GM19328 (cell line): ENCODE measurements around the gene PRORP.
"Not testable (repeated sequence)": the region's sequence is repeated elsewhere in the genome, so short reads cannot be mapped to it uniquely, and the experiment has no call there.

Experiments used
- ATAC-seq: cut with Tn5 transposase; IDR thresholded peaks from one replicate; pipeline ENCODE4 v1.9.1; 2021; ENCODE audit warnings: mild to moderate bottlenecking, moderate library complexity; ENCODE audit not compliant: unreplicated experiment

Gene PRORP

GRCh38 chr14:35121887-35122695 is at the start of gene PRORP, which contains the start of gene PPP2R3C:
PRORP (plus strand) TSS chr14:35122552; CDS start chr14:35123246, 694 bp downstream.
PPP2R3C (minus strand) TSS chr14:35121990; CDS start chr14:35121959, 31 bp downstream.
- ATAC-seq: peak; percentile 79

DNA sequence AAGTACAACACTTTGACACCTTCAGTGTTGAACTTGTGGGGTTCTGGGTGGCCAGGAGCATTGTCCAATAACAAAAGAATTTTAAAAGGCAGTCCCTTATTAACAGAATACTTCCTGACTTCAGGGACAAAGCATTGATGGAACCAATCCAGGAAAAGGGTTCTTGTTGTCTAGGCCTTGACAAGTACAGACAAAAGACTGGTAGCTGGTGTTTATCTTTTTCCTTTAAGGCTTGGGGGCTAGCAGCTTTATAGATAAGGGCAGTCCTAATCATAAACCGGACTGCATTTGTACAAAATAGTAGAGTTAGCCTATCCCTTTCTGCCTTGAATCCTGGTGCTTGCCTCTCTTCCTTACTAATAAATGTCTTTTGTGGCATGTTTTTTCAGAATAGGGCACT is 48.9 kb upstream of the PRORP start:
- no peak for ATAC-seq

- no peak for ATAC-seq
Observed at GRCh38 chr14:35078082-35078481, 44.3 kb upstream of the PRORP start.

DNA sequence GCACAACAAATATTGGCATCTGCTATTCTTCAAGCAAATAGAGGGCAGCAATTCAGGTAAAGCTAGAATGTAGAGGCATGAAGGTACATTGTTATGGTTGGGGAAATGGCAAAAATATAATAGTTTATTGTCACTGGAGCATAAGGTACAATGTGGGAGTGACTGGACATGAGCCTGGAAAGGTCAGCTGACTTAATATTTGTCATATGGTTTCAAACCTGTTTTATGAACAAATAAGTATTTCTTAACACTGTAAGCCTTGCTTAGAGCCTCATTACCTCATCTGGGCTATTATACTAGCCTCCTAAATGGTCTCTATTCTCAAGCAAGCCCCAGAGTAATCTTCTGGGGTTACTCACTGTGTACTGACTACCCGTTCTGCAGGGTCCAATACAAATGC is 42.6 kb upstream of the PRORP start:
- ATAC-seq: no peak

DNA sequence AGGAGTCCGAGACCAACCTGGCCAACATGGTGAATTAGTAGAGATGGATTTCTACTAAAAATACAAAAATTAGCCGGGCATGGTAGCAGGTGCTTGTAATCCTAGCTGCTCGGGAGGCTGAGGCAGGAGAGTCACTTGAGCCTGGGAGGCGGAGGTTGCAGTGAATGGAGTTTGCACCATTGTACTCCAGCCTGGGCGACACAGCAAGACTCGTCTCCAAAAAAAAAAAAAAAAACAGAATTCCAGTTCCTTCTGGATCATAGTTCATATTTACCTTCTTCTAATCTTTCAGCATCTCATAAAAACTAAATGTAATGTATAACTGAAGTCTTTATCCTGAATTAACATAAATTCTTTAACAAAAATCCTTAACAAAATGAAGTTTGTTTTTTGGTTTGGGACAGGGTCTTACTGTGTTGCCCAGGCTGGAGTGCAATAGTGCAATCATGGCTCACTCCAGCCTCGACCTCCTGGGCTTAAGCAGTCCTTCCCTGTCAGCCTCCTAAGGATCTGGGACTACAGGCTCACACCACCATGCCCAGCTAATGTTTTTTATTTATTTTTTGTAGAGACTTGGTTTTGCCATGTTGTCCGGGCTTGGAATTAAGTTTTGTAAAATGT is 38.7 kb upstream of the PRORP start:
- no peak for ATAC-seq

DNA sequence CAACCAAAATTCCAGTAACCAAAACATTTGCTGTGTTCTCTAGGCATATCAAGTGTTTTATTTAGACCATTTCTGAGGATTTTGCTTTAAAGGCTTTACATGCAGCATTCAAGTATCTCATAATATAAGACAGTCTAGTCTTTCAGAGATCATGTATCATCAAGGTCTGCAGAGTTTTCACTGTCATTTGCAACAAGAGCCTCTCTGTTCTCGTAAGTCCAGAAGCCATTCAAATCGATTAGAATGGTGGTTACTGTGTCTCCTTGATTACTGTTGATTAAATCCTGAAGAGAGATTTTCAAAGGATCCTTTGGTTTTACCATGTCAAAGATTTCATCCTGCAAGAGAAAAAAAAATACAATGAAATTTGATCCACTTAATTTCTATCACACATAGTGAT is 36.9 kb upstream of the PRORP start:
- no peak for ATAC-seq

DNA sequence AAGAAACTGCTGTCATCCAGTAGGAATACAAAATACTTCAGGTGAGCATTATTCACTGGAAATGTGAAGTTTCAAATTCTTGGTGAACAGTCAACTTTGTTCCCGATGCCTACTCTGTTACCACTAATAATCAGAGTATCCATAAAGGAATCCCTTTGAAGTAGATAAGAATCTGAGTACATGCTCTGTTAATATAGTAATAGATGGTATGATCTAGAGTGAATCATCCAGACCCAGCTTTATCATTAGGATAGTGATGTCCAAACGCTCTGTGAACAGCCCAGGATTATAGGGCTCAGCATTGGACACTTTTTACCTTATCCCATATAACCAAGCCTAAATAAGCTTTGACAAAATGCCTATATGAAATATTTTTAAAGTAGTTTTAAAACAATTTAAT is 33.8 kb upstream of the PRORP start:
- ATAC-seq: no peak

DNA sequence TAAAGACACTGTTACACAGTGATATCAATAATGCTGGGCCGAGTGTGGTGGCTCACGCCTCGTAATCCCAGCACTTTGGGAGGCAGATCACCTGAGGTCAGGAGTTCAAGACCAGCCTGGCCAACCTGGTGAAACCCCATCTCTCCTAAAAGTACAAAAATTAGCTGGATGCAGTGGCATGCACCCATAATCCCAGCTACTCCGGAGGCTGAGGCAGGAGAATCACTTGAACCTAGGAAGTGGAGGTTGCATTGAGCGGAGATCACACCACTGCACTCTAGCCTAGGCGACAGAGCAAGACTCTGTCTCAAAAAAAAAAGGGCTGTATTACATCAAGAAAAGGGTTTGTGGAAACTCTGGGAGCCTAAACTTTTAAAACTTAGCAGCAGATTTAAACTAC is 27.7 kb upstream of the PRORP start:
- ATAC-seq: not testable (repeated sequence)

DNA sequence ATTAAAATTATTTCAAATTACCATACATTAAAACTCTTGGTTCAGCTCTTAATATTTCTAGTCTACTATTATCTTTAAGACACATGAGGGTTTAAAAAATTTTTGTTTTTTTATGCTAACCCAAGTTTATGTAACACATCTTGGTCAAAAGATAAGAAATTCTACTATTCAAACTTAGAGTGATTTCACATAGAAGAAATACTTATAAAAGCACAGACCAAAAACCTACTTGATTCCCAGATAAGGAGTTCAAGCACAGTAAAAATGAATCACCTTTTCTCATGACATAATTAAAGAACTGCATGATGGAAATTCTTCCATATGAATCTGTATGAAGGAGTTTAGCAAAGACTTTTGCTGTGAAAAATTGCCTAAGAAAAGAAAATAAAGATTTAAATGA is 14.5 kb upstream of the PRORP start:
- ATAC-seq: no peak

DNA sequence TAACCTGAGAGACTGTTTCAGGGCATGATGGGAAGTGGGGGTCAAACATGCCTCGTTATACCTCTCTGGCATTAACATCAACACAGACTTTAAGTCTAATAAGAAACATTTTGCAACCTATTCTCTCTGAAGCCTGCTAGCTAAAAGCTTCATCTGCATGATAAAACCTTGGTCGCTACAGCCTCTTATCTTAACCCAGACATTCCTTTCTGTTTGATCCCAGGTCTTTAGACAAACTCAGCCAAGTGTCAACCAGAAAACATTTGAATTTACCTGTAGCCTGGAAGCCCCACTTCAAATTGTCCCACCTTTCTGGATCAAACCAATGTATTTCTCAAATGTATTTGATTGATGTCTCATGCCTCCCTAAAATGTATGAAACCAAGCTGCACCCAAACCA is 9.7 kb upstream of the PRORP start:
- no peak for ATAC-seq

DNA sequence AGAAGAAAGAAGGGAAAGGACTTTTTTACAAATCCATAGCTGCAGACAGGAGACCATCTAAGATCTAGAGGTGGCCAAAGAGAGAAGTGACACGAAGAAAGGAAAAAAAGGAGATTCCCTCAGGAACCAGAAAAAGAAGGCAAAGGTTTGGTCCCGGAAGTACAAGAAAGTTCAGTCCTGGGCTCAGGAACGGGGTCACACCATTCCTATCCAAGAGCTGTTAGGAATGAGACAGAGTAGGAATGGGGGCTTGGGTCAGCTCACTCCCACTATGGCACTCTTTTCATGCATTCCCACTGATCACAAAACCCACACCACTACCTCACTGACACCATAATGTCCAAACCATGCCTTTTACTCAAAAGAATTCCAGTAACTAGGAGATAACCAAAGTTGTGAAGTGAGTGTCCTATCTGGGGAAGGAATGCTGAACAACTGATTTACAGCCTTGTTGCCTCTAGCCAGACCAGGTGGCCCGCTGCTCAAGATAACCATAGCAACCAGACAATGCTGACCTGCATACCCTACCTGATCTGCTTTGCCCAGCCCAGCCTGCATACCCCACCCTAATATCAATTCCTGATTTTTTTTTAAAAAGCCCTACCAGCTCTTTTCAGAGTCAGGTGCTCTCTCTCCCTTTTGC is 8.9 kb upstream of the PRORP start:
- no peak for ATAC-seq

GRCh38 chr14:35114036-35114435 is 8.3 kb upstream of the PRORP start:
- no peak for ATAC-seq

DNA sequence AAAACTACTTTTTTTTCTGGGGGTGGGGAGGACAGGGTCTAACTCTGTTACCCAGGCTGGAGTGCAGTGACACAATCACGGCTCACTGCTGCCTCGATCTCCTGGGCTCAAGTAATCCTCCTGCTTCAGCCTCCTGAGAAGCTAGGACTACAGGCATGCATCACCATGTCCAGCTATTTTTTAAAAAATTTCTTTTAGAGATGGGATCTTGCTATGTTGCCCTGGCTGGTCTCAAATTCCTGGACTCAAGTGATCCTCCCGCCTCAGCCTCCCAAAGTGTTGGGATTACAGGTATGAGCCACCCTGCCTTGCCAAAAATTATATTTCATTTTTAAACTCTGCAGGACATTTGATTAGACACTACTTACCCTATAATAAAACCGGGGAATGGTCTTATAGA is 6.1 kb upstream of the PRORP start:
- no peak for ATAC-seq

DNA sequence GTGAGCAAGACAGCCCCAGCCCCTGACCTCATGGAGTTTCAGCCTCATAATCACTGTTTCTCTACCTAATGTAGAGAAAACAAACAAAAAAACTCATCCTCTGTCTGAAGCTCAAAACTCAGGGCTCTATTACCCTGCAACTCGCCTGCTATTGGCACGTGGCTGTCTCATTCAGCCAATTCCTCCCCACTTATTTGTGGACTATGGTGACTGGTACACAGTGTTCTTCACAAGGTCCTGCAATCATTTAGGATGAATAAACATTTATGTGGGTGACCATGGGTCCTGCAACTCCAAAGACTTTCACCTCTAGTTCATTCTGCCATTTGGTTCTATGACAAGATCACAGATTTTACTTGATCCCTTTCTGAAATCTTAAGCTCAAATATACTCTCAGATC is 5.2 kb upstream of the PRORP start:
- ATAC-seq: no peak

DNA sequence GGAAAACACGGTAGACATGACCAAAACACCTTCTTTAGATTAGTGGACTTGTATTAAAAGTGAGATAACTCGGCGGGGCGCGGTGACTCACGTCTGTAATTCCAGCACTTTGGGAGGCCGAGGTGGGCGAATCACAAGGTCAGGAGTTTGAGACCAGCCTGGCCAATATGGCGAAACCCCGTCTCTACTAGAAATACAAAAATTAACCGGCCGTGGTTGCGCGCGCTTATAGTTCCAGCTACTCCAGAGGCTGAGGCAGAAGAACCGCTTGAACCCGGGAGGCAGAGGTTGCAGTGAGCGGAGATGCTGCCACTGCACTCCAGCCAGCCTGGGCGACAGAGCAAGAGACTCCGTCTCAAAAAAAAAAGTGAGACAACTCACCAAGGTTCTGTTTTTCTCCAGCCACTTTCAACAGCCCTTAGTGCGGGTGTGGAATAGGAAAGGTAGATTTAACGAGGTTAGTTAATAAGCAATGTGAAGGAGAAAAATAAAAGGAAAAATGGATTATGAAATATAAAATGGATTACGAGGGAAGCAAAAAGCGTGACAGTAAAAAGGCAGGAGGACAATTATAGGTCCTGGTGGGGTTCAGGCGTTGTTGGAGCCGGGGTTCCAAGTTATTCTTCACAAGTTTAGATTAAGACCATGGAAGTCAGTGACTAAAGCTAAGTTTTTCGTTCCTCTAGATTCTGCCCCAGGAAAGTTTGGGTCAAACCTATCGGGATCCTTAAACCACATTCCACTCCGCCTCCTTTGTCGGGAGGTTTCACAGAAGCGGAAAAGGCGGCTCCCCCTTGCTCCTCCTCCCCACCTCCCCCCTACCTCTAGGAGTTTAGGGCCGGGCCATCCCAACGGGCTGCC is 1.1 kb upstream of the PRORP start:
- peak; percentile 4 for ATAC-seq

- no peak for ATAC-seq
Observed at GRCh38 chr14:35122696-35123387, 490 bp downstream of the PRORP start.

- no peak for ATAC-seq
Observed at GRCh38 chr14:35123388-35123703, 994 bp downstream of the PRORP start.

DNA sequence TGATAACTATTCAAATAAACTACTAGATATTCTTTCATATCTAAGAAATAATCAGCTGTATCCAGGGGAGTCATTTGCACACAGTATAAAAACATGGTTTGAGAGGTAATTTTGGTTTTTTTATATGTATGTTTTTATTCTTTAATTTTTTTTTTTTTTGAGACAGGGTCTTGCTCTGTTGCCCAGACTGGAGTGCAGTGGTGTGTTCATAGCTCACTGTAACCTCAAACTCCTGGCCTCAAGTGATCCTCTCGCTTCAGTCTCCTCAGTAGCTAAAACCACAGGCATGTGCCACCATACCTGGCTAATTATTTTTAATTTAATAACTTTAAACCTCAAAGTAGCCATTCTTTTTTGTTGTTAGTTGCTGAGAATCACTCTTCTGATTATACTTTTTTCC is 1.8 kb downstream of the PRORP start:
- no peak for ATAC-seq

DNA sequence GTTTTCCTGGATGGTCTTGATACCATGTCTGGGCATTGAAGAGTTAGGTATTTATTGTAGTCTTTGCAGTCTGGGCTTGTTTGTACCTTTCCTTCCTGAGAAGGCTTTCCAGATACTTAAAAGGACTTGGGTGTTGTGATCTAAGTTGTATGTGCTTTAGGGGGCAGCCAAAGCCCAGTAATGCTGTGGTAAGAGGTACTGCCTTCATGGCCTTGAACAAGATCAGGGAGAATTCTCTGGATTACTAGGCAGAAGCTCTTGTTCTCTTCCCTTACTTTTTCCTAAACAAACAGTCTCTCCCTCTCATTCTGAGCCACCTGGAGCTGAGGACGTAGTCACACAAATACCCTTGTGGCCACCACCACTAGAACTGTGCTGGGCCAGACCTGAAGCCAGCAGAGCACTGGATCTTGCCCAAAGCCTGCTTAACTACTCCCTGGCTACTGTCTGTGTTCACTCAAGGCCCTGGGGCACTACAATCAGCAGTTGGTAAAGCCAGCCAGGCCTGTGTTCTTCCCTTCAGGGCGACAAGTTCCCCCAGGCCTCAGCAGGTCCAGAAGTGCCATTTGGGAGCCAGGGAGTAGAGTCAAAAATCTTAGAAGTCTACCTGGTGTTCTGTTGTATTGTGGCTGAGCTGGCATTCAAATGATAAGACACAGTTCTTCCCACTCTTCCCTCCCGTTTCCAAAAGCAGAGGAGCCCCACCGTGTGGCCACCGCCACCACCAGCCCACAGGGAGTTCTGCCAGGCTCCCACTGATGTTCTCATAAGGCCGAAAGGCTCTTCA is 11.4 kb downstream of the PRORP start:
- no peak for ATAC-seq
